Neural cell (in vitro differentiated cells): ENCODE measurements around the gene WDR82. TPM values are rescaled to one million over a fixed set of nuclear protein-coding genes. Genes with fewer than 3 reads are reported as not detected.

Experiments used
- H2AFZ ChIP-seq: fragments of 200-600, 300-800 bp; sonication (generic), shearing (Covaris generic); 2 replicates; pipeline ENCODE4 v1.6.0; 2014; ENCODE audit warnings: low read depth, mild to moderate bottlenecking, antibody characterized with exemption, low read length, moderate library complexity
- H3F3A ChIP-seq: fragments of 200-600 bp; shearing (Covaris generic); 2 replicates; pipeline ENCODE4 v1.6.1; 2016; ENCODE audit warnings: mild to moderate bottlenecking, moderate library complexity, mixed read lengths, antibody characterized with exemption, low read length; ENCODE audit not compliant: insufficient read depth, poor library complexity, severe bottlenecking
- H3K27ac ChIP-seq: fragments of 200-600, 300-800 bp; sonication (generic), shearing (Covaris generic); 2 replicates; pipeline ENCODE4 v1.5.1; 2014; ENCODE audit warnings: mild to moderate bottlenecking, low read length, moderate library complexity
- H3K27me3 ChIP-seq: fragments of 300-800, 200-600 bp; sonication (generic), shearing (Covaris generic); 2 replicates; pipeline ENCODE4 v1.6.0; 2014; ENCODE audit warnings: mild to moderate bottlenecking, low read depth, low read length, moderate library complexity; ENCODE audit not compliant: insufficient read depth
- H3K36me3 ChIP-seq: fragments of 300-800, 200-600 bp; sonication (generic), shearing (Covaris generic); 2 replicates; pipeline ENCODE4 v1.5.1; 2014; ENCODE audit warnings: mild to moderate bottlenecking, antibody characterized with exemption, low read length, moderate library complexity; ENCODE audit not compliant: insufficient read depth
- H3K4me2 ChIP-seq: fragments of 300-800, 200-600 bp; sonication (generic), shearing (Covaris generic); 2 replicates; pipeline ENCODE4 v1.6.0; 2014; ENCODE audit warnings: mild to moderate bottlenecking, low read length
- H3K4me3 ChIP-seq: fragments of 300-800, 200-600 bp; sonication (generic), shearing (Covaris generic); 2 replicates; pipeline ENCODE4 v1.5.1; 2014; ENCODE audit warnings: mild to moderate bottlenecking, low read length, moderate library complexity
- H3K79me2 ChIP-seq: fragments of 200-600 bp; shearing (Covaris generic); replicated peaks from 2 replicates; pipeline ENCODE4 v1.6.0; 2014; ENCODE audit warnings: mild to moderate bottlenecking, low read length, moderate library complexity; ENCODE audit not compliant: insufficient read depth
- H3K9ac ChIP-seq: fragments of 300-800, 200-600 bp; sonication (generic), shearing (Covaris generic); 2 replicates; pipeline ENCODE4 v1.6.1; 2016; ENCODE audit warnings: mild to moderate bottlenecking, low read length, mixed read lengths
- H3K9me2 ChIP-seq: fragments of 200-600 bp; shearing (Covaris generic); 2 replicates; pipeline ENCODE4 v1.6.1; 2016; ENCODE audit warnings: mild to moderate bottlenecking, low read length, mixed read lengths; ENCODE audit not compliant: insufficient read depth
- H3K9me3 ChIP-seq: fragments of 200-600, 300-800 bp; sonication (generic), shearing (Covaris generic); 2 replicates; pipeline ENCODE4 v1.6.1; 2016; ENCODE audit warnings: mild to moderate bottlenecking, mixed run types, low read length, moderate library complexity, mixed read lengths
- H4K20me1 ChIP-seq: fragments of 200-600 bp; shearing (Covaris generic); 2 replicates; pipeline ENCODE4 v1.6.1; 2016; ENCODE audit warnings: mild to moderate bottlenecking, mixed run types; ENCODE audit not compliant: insufficient read depth
- CTCF ChIP-seq: fragments of 450-650 bp; IDR thresholded peaks from 2 replicates; pipeline ENCODE4 v1.5.1; 2014; ENCODE audit warnings: antibody characterized with exemption, mild to moderate bottlenecking, moderate library complexity; ENCODE audit not compliant: poor library complexity, severe bottlenecking
- EP300 ChIP-seq: fragments of 450-650 bp; conservative IDR thresholded peaks from 2 replicates; pipeline ENCODE4 v1.6.1; 2014; ENCODE audit warnings: antibody characterized with exemption, mild to moderate bottlenecking, moderate library complexity; ENCODE audit not compliant: poor library complexity, severe bottlenecking
- EZH2 ChIP-seq: fragments of 200-600, 300-800 bp; shearing (Covaris generic), sonication (generic); IDR thresholded peaks from 2 replicates; pipeline ENCODE4 v1.6.1; 2014; ENCODE audit warnings: antibody characterized with exemption, low read length, borderline replicate concordance, mild to moderate bottlenecking; ENCODE audit not compliant: insufficient read depth, poor library complexity, severe bottlenecking
- MXI1 ChIP-seq: fragments of 450-650 bp; conservative IDR thresholded peaks from 2 replicates; pipeline ENCODE4 v1.6.1; 2014; ENCODE audit warnings: antibody characterized with exemption, mild to moderate bottlenecking; ENCODE audit not compliant: poor library complexity, severe bottlenecking
- POLR2AphosphoS5 ChIP-seq: IDR thresholded peaks from 2 replicates; pipeline ENCODE4 v1.6.1; 2012
- RAD21 ChIP-seq: fragments of 450-650 bp; conservative IDR thresholded peaks from 2 replicates; pipeline ENCODE4 v1.6.1; 2014; ENCODE audit warnings: antibody characterized with exemption, mild to moderate bottlenecking, moderate library complexity
- REST ChIP-seq: IDR thresholded peaks from 2 replicates; pipeline ENCODE4 v1.6.1; 2012; ENCODE audit warnings: borderline replicate concordance
- SMC3 ChIP-seq: fragments of 450-650 bp; conservative IDR thresholded peaks from 2 replicates; pipeline ENCODE4 v1.6.1; 2014; ENCODE audit warnings: antibody characterized with exemption, mild to moderate bottlenecking, moderate library complexity; ENCODE audit not compliant: poor library complexity
- TAF1 ChIP-seq: IDR thresholded peaks from 2 replicates; pipeline ENCODE4 v1.6.1; 2012; ENCODE audit warnings: low read depth
- polyA plus RNA-seq: library from polyadenylated mRNA; depleted of rRNA; stranded (reverse); fragments of >200 nt; gene quantifications from 2 replicates; pipeline ENCODE4 v1.2.3, GENCODE V29; 2014

The WDR82 gene
- polyA plus RNA-seq, 1 donor from 2014 or later = 163 TPM

- H3K36me3 ChIP-seq = no peaks in the 10 kb centered on the region
- H3K79me2 ChIP-seq = no peaks in the 10 kb centered on the region
- H4K20me1 ChIP-seq = no peaks in the 10 kb centered on the region
- no peaks in the 10 kb centered on the region for H3F3A ChIP-seq
- no peak overlapping the region for H3K9ac ChIP-seq
- no peak overlapping the region for H3K4me2 ChIP-seq
- no peaks in the 10 kb centered on the region for H3K9me2 ChIP-seq
- no peaks in the 10 kb centered on the region for H3K9me3 ChIP-seq
- no peak for TF ChIP-seq EP300
- no peak for TF ChIP-seq SMC3
- no peak for TF ChIP-seq CTCF
- no peak for TF ChIP-seq TAF1
- TF ChIP-seq MXI1 = no peak
- no peak overlapping the region for H3K27ac ChIP-seq
- no peak overlapping the region for H3K4me3 ChIP-seq
- no peak overlapping the region for H2AFZ ChIP-seq
- no peaks in the 10 kb centered on the region for H3K27me3 ChIP-seq
Observed at GRCh38 chr3:52218454-52218853, 60.0 kb downstream of the WDR82 start.

- H3K79me2 ChIP-seq = no peaks in the 10 kb centered on the region
- no peak overlapping the region for H3K27ac ChIP-seq
- H3K9me2 ChIP-seq = no peaks in the 10 kb centered on the region
- H3K9me3 ChIP-seq = no peaks in the 10 kb centered on the region
- H3K4me3 ChIP-seq = no peak overlapping the region
- H3K36me3 ChIP-seq = no peaks in the 10 kb centered on the region
- no peak overlapping the region for H2AFZ ChIP-seq
- no peaks in the 10 kb centered on the region for H4K20me1 ChIP-seq
- no peak overlapping the region for H3K9ac ChIP-seq
- no peak overlapping the region for H3K4me2 ChIP-seq
- H3K27me3 ChIP-seq = no peaks in the 10 kb centered on the region
- TF ChIP-seq SMC3 = no peak
- TF ChIP-seq RAD21 = no peak
- no peak for TF ChIP-seq MXI1
- TF ChIP-seq REST = no peak
- no peak for TF ChIP-seq EP300
- no peak for TF ChIP-seq POLR2AphosphoS5
- TF ChIP-seq TAF1 = no peak
- TF ChIP-seq CTCF = no peak
- TF ChIP-seq EZH2 = no peak
- no peaks in the 10 kb centered on the region for H3F3A ChIP-seq
Observed at GRCh38 chr3:52218026-52218425, 60.4 kb downstream of the WDR82 start.
